HG02938 (cell line): ENCODE measurements around the gene CNNM2.
"Not testable (repeated sequence)": the region's sequence is repeated elsewhere in the genome, so short reads cannot be mapped to it uniquely, and the experiment has no call there.

Experiments
- ATAC-seq: cut with Tn5 transposase; IDR thresholded peaks from one replicate; pipeline ENCODE4 v1.9.1; 2021; ENCODE audit warnings: mild to moderate bottlenecking, moderate library complexity; ENCODE audit not compliant: unreplicated experiment

Gene CNNM2

GRCh38 chr10:102923601-102924000 lies 5.5 kb downstream of the CNNM2 start:
- ATAC-seq: no peak

GRCh38 chr10:102926842-102927241 lies 8.7 kb downstream of the CNNM2 start:
- no peak for ATAC-seq

- no peak for ATAC-seq
Observed at GRCh38 chr10:102927311-102928010, 9.4 kb downstream of the CNNM2 start.

GRCh38 chr10:102928442-102928841 lies 10.3 kb downstream of the CNNM2 start:
- ATAC-seq: not testable (repeated sequence)

- no peak for ATAC-seq
Observed at GRCh38 chr10:102930720-102931119, 12.6 kb downstream of the CNNM2 start.

GRCh38 chr10:102931643-102932042 lies 13.5 kb downstream of the CNNM2 start:
- no peak for ATAC-seq

GRCh38 chr10:102935505-102935904 lies 17.4 kb downstream of the CNNM2 start:
- no peak for ATAC-seq

- ATAC-seq: no peak
Observed at GRCh38 chr10:102935939-102936605, 18.0 kb downstream of the CNNM2 start.

GRCh38 chr10:102941401-102941800 lies 23.3 kb downstream of the CNNM2 start:
- ATAC-seq: no peak

- ATAC-seq: no peak
Observed at GRCh38 chr10:102945449-102945848, 27.4 kb downstream of the CNNM2 start.

GRCh38 chr10:102945962-102946361 lies 27.9 kb downstream of the CNNM2 start:
- no peak for ATAC-seq

- no peak for ATAC-seq
Observed at GRCh38 chr10:102946992-102947391, 28.9 kb downstream of the CNNM2 start.

- ATAC-seq: no peak
Observed at GRCh38 chr10:102948176-102948575, 30.1 kb downstream of the CNNM2 start.

GRCh38 chr10:102948786-102949185 lies 30.7 kb downstream of the CNNM2 start:
- ATAC-seq: no peak

GRCh38 chr10:102949916-102950315 lies 31.8 kb downstream of the CNNM2 start:
- no peak for ATAC-seq

GRCh38 chr10:102951316-102951715 lies 33.2 kb downstream of the CNNM2 start:
- ATAC-seq: no peak

GRCh38 chr10:102959360-102959759 lies 41.3 kb downstream of the CNNM2 start:
- no peak for ATAC-seq

- no peak for ATAC-seq
Observed at GRCh38 chr10:102960157-102960556, 42.1 kb downstream of the CNNM2 start.

GRCh38 chr10:102962267-102962666 lies 44.2 kb downstream of the CNNM2 start:
- no peak for ATAC-seq

GRCh38 chr10:102962951-102963755 lies 45.1 kb downstream of the CNNM2 start:
- no peak for ATAC-seq

GRCh38 chr10:102963756-102964025 lies 45.6 kb downstream of the CNNM2 start:
- no peak for ATAC-seq

GRCh38 chr10:102964064-102964463 lies 46.0 kb downstream of the CNNM2 start:
- ATAC-seq: not testable (repeated sequence)
